Neural cell (in vitro differentiated cells): ENCODE results near the gene AKAP6. TPM values are rescaled to one million over a fixed set of nuclear protein-coding genes. Genes with fewer than 3 reads are reported as not detected.

Experiments used
- H2AFZ ChIP-seq: fragments of 200-600, 300-800 bp; sonication (generic), shearing (Covaris generic); 2 replicates; pipeline ENCODE4 v1.6.0; 2014; ENCODE audit warnings: low read depth, mild to moderate bottlenecking, antibody characterized with exemption, low read length, moderate library complexity
- H3F3A ChIP-seq: fragments of 200-600 bp; shearing (Covaris generic); 2 replicates; pipeline ENCODE4 v1.6.1; 2016; ENCODE audit warnings: mild to moderate bottlenecking, moderate library complexity, mixed read lengths, antibody characterized with exemption, low read length; ENCODE audit not compliant: insufficient read depth, poor library complexity, severe bottlenecking
- H3K27ac ChIP-seq: fragments of 200-600, 300-800 bp; sonication (generic), shearing (Covaris generic); 2 replicates; pipeline ENCODE4 v1.5.1; 2014; ENCODE audit warnings: mild to moderate bottlenecking, low read length, moderate library complexity
- H3K27me3 ChIP-seq: fragments of 300-800, 200-600 bp; sonication (generic), shearing (Covaris generic); 2 replicates; pipeline ENCODE4 v1.6.0; 2014; ENCODE audit warnings: mild to moderate bottlenecking, low read depth, low read length, moderate library complexity; ENCODE audit not compliant: insufficient read depth
- H3K36me3 ChIP-seq: fragments of 300-800, 200-600 bp; sonication (generic), shearing (Covaris generic); 2 replicates; pipeline ENCODE4 v1.5.1; 2014; ENCODE audit warnings: mild to moderate bottlenecking, antibody characterized with exemption, low read length, moderate library complexity; ENCODE audit not compliant: insufficient read depth
- H3K4me2 ChIP-seq: fragments of 300-800, 200-600 bp; sonication (generic), shearing (Covaris generic); 2 replicates; pipeline ENCODE4 v1.6.0; 2014; ENCODE audit warnings: mild to moderate bottlenecking, low read length
- H3K4me3 ChIP-seq: fragments of 300-800, 200-600 bp; sonication (generic), shearing (Covaris generic); 2 replicates; pipeline ENCODE4 v1.5.1; 2014; ENCODE audit warnings: mild to moderate bottlenecking, low read length, moderate library complexity
- H3K79me2 ChIP-seq: fragments of 200-600 bp; shearing (Covaris generic); replicated peaks from 2 replicates; pipeline ENCODE4 v1.6.0; 2014; ENCODE audit warnings: mild to moderate bottlenecking, low read length, moderate library complexity; ENCODE audit not compliant: insufficient read depth
- H3K9ac ChIP-seq: fragments of 300-800, 200-600 bp; sonication (generic), shearing (Covaris generic); 2 replicates; pipeline ENCODE4 v1.6.1; 2016; ENCODE audit warnings: mild to moderate bottlenecking, low read length, mixed read lengths
- H3K9me2 ChIP-seq: fragments of 200-600 bp; shearing (Covaris generic); 2 replicates; pipeline ENCODE4 v1.6.1; 2016; ENCODE audit warnings: mild to moderate bottlenecking, low read length, mixed read lengths; ENCODE audit not compliant: insufficient read depth
- H3K9me3 ChIP-seq: fragments of 200-600, 300-800 bp; sonication (generic), shearing (Covaris generic); 2 replicates; pipeline ENCODE4 v1.6.1; 2016; ENCODE audit warnings: mild to moderate bottlenecking, mixed run types, low read length, moderate library complexity, mixed read lengths
- H4K20me1 ChIP-seq: fragments of 200-600 bp; shearing (Covaris generic); 2 replicates; pipeline ENCODE4 v1.6.1; 2016; ENCODE audit warnings: mild to moderate bottlenecking, mixed run types; ENCODE audit not compliant: insufficient read depth
- EP300 ChIP-seq: fragments of 450-650 bp; conservative IDR thresholded peaks from 2 replicates; pipeline ENCODE4 v1.6.1; 2014; ENCODE audit warnings: antibody characterized with exemption, mild to moderate bottlenecking, moderate library complexity; ENCODE audit not compliant: poor library complexity, severe bottlenecking
- EZH2 ChIP-seq: fragments of 200-600, 300-800 bp; shearing (Covaris generic), sonication (generic); IDR thresholded peaks from 2 replicates; pipeline ENCODE4 v1.6.1; 2014; ENCODE audit warnings: antibody characterized with exemption, low read length, borderline replicate concordance, mild to moderate bottlenecking; ENCODE audit not compliant: insufficient read depth, poor library complexity, severe bottlenecking
- MXI1 ChIP-seq: fragments of 450-650 bp; conservative IDR thresholded peaks from 2 replicates; pipeline ENCODE4 v1.6.1; 2014; ENCODE audit warnings: antibody characterized with exemption, mild to moderate bottlenecking; ENCODE audit not compliant: poor library complexity, severe bottlenecking
- POLR2AphosphoS5 ChIP-seq: IDR thresholded peaks from 2 replicates; pipeline ENCODE4 v1.6.1; 2012
- RAD21 ChIP-seq: fragments of 450-650 bp; conservative IDR thresholded peaks from 2 replicates; pipeline ENCODE4 v1.6.1; 2014; ENCODE audit warnings: antibody characterized with exemption, mild to moderate bottlenecking, moderate library complexity
- REST ChIP-seq: IDR thresholded peaks from 2 replicates; pipeline ENCODE4 v1.6.1; 2012; ENCODE audit warnings: borderline replicate concordance
- SMC3 ChIP-seq: fragments of 450-650 bp; conservative IDR thresholded peaks from 2 replicates; pipeline ENCODE4 v1.6.1; 2014; ENCODE audit warnings: antibody characterized with exemption, mild to moderate bottlenecking, moderate library complexity; ENCODE audit not compliant: poor library complexity
- TAF1 ChIP-seq: IDR thresholded peaks from 2 replicates; pipeline ENCODE4 v1.6.1; 2012; ENCODE audit warnings: low read depth
- polyA plus RNA-seq: library from polyadenylated mRNA; depleted of rRNA; stranded (reverse); fragments of >200 nt; gene quantifications from 2 replicates; pipeline ENCODE4 v1.2.3, GENCODE V29; 2014
- TF ChIP-seq, protein P1 (sequence below): fragments of 450-650 bp; IDR thresholded peaks from 2 replicates; pipeline ENCODE4 v1.5.1; 2014; ENCODE audit warnings: antibody characterized with exemption, mild to moderate bottlenecking, moderate library complexity; ENCODE audit not compliant: poor library complexity, severe bottlenecking

The AKAP6 gene
- polyA plus RNA-seq, 1 donor from 2014 or later = 15.8 TPM

GRCh38 chr14:32733015-32733414 lies 403.9 kb downstream of the AKAP6 start:
- Histone ChIP-seq H4K20me1 (no peaks in the 10 kb centered on the region), H3K9me2 (no peaks in the 10 kb centered on the region), H3K9ac (no peak overlapping the region), H3K4me2 (no peak overlapping the region), H3K4me3 (no peak overlapping the region), H3K79me2 (no peaks in the 10 kb centered on the region), H3K27me3 (no peaks in the 10 kb centered on the region), H3K9me3 (no peaks in the 10 kb centered on the region), H3K36me3 (peaks cover 7% of the 10 kb centered on the region), H3K27ac (no peak overlapping the region), H2AFZ (no peak overlapping the region), H3F3A (no peaks in the 10 kb centered on the region)
- TF ChIP-seq EP300 = no peak
- TF ChIP-seq MXI1 = no peak
- TF ChIP-seq SMC3 = no peak
- no peak for TF ChIP-seq REST
- TF ChIP-seq EZH2 = no peak
- no peak for TF ChIP-seq TAF1
- TF ChIP-seq POLR2AphosphoS5 = no peak
- TF ChIP-seq, protein P1, sequence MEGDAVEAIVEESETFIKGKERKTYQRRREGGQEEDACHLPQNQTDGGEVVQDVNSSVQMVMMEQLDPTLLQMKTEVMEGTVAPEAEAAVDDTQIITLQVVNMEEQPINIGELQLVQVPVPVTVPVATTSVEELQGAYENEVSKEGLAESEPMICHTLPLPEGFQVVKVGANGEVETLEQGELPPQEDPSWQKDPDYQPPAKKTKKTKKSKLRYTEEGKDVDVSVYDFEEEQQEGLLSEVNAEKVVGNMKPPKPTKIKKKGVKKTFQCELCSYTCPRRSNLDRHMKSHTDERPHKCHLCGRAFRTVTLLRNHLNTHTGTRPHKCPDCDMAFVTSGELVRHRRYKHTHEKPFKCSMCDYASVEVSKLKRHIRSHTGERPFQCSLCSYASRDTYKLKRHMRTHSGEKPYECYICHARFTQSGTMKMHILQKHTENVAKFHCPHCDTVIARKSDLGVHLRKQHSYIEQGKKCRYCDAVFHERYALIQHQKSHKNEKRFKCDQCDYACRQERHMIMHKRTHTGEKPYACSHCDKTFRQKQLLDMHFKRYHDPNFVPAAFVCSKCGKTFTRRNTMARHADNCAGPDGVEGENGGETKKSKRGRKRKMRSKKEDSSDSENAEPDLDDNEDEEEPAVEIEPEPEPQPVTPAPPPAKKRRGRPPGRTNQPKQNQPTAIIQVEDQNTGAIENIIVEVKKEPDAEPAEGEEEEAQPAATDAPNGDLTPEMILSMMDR = no peak

DNA sequence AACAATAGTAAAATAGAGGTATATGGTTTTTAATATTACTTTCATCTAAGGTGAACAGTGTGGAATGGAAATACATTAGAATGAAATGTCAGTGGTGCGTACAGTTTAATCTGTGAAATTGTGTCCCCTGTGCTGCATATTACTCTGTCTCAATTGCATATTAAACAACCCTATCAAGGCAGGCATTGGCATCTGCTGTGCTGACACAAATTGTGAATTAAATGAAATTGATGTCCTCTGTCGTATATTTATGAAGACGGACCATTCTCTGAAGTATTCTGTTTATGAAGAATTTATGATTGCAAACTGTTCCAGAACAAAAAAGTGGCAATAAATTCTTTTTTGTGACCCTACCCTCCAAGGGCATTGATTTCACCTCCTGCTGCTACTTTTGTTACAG lies 405.2 kb downstream of the AKAP6 start:
- Histone ChIP-seq H3F3A (no peaks in the 10 kb centered on the region), H2AFZ (no peak overlapping the region), H3K36me3 (peaks cover 7% of the 10 kb centered on the region), H3K9ac (no peak overlapping the region), H3K9me3 (no peaks in the 10 kb centered on the region), H3K27ac (no peak overlapping the region), H3K27me3 (no peaks in the 10 kb centered on the region), H4K20me1 (no peaks in the 10 kb centered on the region), H3K4me2 (no peak overlapping the region), H3K4me3 (no peak overlapping the region), H3K79me2 (no peaks in the 10 kb centered on the region), H3K9me2 (no peaks in the 10 kb centered on the region)
- no peak for TF ChIP-seq REST
- no peak for TF ChIP-seq EZH2
- TF ChIP-seq, protein P1 = no peak
- TF ChIP-seq RAD21 = no peak
- no peak for TF ChIP-seq MXI1
- no peak for TF ChIP-seq TAF1
- TF ChIP-seq EP300 = no peak
- no peak for TF ChIP-seq SMC3
- no peak for TF ChIP-seq POLR2AphosphoS5
